Ascending aorta (tissue), 2 donors: ENCODE results near the gene SND1. TPM values are rescaled to one million over a fixed set of nuclear protein-coding genes. Genes with fewer than 3 reads are reported as not detected.
"Not testable (repeated sequence)": the region's sequence is repeated elsewhere in the genome, so short reads cannot be mapped to it uniquely, and the experiment has no call there.

Source experiments
- DNase-seq, 2 donors: peaks; one replicate each; pipeline ENCODE4 v3.0.0-alpha.2; 2019; ENCODE audit warnings: low spot score in 2 of 2
- H3K27ac ChIP-seq, 2 donors: fragments of 200-600 bp; sonication (generic); one replicate each; pipeline ENCODE4 v1.5.1; 2016 to 2017; ENCODE audit warnings: mild to moderate bottlenecking in 1 of 2
- H3K27me3 ChIP-seq: fragments of 200-600 bp; sonication (generic); one replicate; pipeline ENCODE4 v1.5.1; 2017
- H3K36me3 ChIP-seq, 2 donors: fragments of 200-600 bp; sonication (generic); one replicate each; pipeline ENCODE4 v1.5.1; 2016
- H3K4me1 ChIP-seq, 2 donors: fragments of 200-600 bp; sonication (generic); one replicate each; pipeline ENCODE4 v1.5.1; 2016 to 2017; ENCODE audit warnings: mild to moderate bottlenecking in 1 of 2
- H3K4me3 ChIP-seq, 2 donors: fragments of 200-600 bp; sonication (generic); one replicate each; pipeline ENCODE4 v1.5.1; 2016 to 2017; ENCODE audit warnings: mild to moderate bottlenecking in 1 of 2
- H3K9me3 ChIP-seq, 2 donors: fragments of 200-600 bp; sonication (generic); one replicate each; pipeline ENCODE4 v1.5.1; 2016
- CTCF ChIP-seq, 3 experiments: fragments of 200-600 bp in 2 of 3; fragments of 450-650 bp in 1 of 3; sonication (generic) in 2 of 3; IDR thresholded peaks; one replicate each; pipeline ENCODE4 v1.5.1; 2016 to 2019; ENCODE audit warnings: antibody characterized with exemption in 3 of 3, mild to moderate bottlenecking in 1 of 3, moderate library complexity in 1 of 3
- intact Hi-C: fragments of 100-400 bp; cut with DNase I; formaldehyde crosslinking; loops from one replicate; pipeline ENCODE4 v1.15.1; 2023
- total RNA-seq: library from RNA; depleted of rRNA; stranded (reverse); fragments of >200 nt; gene quantifications from one replicate; pipeline ENCODE4 v1.1.0, GENCODE V29; 2016

SND1 gene
- total RNA-seq, 1 donor from 2014 or later, result 93.8 TPM

GRCh38 chr7:128108641-128109423, 456.8 kb downstream of the SND1 start:
- no peak overlapping the region for H3K27ac ChIP-seq
- no peak overlapping the region for H3K4me3 ChIP-seq
- TF ChIP-seq CTCF (IDR thresholded peaks at IDR 0.05), result no peak
- no peaks in the 10 kb centered on the region for H3K36me3 ChIP-seq
- DNase-seq, result peak in 1 of 2 donors; percentile 53
- H3K9me3 ChIP-seq, result no peaks in the 10 kb centered on the region
- peaks cover 0 to 2% of the 10 kb centered on the region in 2 donors for H3K4me1 ChIP-seq
- no peaks in the 10 kb centered on the region for H3K27me3 ChIP-seq
- intact Hi-C loops, result no loop called here

- H3K9me3 ChIP-seq, H3K4me1 ChIP-seq, H3K4me3 ChIP-seq, H3K27me3 ChIP-seq, H3K36me3 ChIP-seq, intact Hi-C loops, H3K27ac ChIP-seq: not testable (repeated sequence)
- peak in 1 of 2 donors; percentile 44 for DNase-seq
Observed at GRCh38 chr7:128109424-128109969, 457.5 kb downstream of the SND1 start.

GRCh38 chr7:128110641-128111364, 458.8 kb downstream of the SND1 start:
- no peak for TF ChIP-seq CTCF (IDR thresholded peaks at IDR 0.05)
- H3K4me3 ChIP-seq, result no peak overlapping the region
- intact Hi-C loops, result no loop called here
- H3K27me3 ChIP-seq, result no peaks in the 10 kb centered on the region
- H3K36me3 ChIP-seq, result no peaks in the 10 kb centered on the region
- no peak overlapping the region for H3K27ac ChIP-seq
- no peaks in the 10 kb centered on the region for H3K4me1 ChIP-seq
- H3K9me3 ChIP-seq, result no peaks in the 10 kb centered on the region
- DNase-seq, result peak in 1 of 2 donors; percentile 38

- Histone ChIP-seq H3K4me1 (no peaks in the 10 kb centered on the region), H3K27me3 (no peaks in the 10 kb centered on the region), H3K9me3 (no peaks in the 10 kb centered on the region), H3K36me3 (no peaks in the 10 kb centered on the region), H3K4me3 (no peak overlapping the region), H3K27ac (no peak overlapping the region)
- TF ChIP-seq CTCF (IDR thresholded peaks at IDR 0.05), result no peak
- DNase-seq, result peak in 1 of 2 donors; percentile 40
- intact Hi-C loops, result no loop called here
Observed at GRCh38 chr7:128112018-128112780, 460.2 kb downstream of the SND1 start.

- Histone ChIP-seq H3K36me3 (no peaks in the 10 kb centered on the region), H3K27me3 (no peaks in the 10 kb centered on the region), H3K27ac (no peak overlapping the region), H3K9me3 (no peaks in the 10 kb centered on the region), H3K4me3 (no peak overlapping the region), H3K4me1 (no peaks in the 10 kb centered on the region)
- TF ChIP-seq CTCF (IDR thresholded peaks at IDR 0.05), result no peak
- peak in 1 of 2 donors; percentile 56 for DNase-seq
- intact Hi-C loops, result no loop called here
Observed at GRCh38 chr7:128112781-128113221, 460.8 kb downstream of the SND1 start.
